Retinal pigment epithelial cell (primary cell): Measurements from ENCODE around the gene RFX4.

ENCODE experiments used
- DNase-seq: peaks from one replicate; pipeline ENCODE4 v3.0.0-alpha.2; 2010; ENCODE audit warnings: low read depth
- H3K4me3 ChIP-seq: 2 replicates; pipeline ENCODE4 v1.5.1; 2011; ENCODE audit warnings: mild to moderate bottlenecking, low read length, control low read depth, moderate library complexity
- TF ChIP-seq, protein P1 (sequence below): conservative IDR thresholded peaks from 2 replicates; pipeline ENCODE4 v1.5.1; 2011; ENCODE audit warnings: low read depth, low read length, control low read depth, inconsistent platforms

The RFX4 gene

DNA sequence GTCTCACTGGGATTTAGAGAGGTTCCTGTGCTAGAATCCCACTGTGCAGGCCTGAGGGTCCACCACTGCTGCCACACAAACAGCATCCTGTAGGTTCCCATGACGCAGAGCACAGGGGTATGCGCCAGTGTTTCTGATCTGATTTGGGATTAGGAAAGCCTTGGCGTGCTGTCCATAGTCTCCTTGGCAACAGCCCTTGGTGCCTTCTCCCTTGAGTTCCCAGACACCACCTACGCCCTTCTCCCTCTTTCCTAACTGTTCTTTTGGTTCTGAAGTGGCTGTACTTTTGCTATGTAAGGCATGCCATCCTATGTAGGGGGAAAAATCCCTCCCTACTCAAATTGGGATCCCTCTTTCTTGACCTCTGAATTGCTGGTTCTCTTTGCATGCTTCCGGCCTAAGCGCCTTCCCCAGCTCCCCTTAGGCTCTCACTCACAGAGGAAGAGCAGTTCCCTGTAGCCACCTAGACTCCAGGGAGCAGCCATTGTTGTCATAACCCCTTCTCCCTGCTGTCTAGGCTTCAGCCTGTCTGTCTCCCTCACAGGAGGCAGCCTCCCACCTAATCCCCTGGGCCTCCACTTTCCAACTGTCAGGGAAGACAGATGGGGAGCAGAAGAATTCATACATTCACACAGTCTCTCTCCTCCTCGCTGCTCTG lies 176.9 kb downstream of the RFX4 start:
- TF ChIP-seq, protein P1, sequence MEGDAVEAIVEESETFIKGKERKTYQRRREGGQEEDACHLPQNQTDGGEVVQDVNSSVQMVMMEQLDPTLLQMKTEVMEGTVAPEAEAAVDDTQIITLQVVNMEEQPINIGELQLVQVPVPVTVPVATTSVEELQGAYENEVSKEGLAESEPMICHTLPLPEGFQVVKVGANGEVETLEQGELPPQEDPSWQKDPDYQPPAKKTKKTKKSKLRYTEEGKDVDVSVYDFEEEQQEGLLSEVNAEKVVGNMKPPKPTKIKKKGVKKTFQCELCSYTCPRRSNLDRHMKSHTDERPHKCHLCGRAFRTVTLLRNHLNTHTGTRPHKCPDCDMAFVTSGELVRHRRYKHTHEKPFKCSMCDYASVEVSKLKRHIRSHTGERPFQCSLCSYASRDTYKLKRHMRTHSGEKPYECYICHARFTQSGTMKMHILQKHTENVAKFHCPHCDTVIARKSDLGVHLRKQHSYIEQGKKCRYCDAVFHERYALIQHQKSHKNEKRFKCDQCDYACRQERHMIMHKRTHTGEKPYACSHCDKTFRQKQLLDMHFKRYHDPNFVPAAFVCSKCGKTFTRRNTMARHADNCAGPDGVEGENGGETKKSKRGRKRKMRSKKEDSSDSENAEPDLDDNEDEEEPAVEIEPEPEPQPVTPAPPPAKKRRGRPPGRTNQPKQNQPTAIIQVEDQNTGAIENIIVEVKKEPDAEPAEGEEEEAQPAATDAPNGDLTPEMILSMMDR, result no peak
- no peak overlapping the region for H3K4me3 ChIP-seq

DNA sequence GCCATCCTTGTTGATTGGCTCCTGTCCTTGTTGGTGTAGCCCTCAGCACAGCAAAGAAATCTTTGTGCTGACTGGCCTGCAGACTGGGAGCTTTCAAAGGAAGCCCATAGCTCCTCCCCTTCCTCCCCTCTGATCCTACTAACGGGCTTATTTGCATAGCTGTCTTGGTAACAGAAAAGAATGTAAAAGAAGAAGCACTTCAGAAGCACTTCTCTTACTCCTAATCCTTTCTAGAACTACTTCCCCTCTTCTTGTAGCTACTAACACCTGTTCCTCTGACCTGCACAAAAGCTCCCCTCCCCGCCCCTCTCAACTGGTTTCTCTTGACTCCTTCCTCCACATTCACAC lies 177.4 kb downstream of the RFX4 start:
- TF ChIP-seq, protein P1, result no peak
- H3K4me3 ChIP-seq, result no peak overlapping the region
- no peak for DNase-seq

More for the DNA sequence above, 176.9 kb downstream of the RFX4 start:
- DNase-seq, result no peak

DNA sequence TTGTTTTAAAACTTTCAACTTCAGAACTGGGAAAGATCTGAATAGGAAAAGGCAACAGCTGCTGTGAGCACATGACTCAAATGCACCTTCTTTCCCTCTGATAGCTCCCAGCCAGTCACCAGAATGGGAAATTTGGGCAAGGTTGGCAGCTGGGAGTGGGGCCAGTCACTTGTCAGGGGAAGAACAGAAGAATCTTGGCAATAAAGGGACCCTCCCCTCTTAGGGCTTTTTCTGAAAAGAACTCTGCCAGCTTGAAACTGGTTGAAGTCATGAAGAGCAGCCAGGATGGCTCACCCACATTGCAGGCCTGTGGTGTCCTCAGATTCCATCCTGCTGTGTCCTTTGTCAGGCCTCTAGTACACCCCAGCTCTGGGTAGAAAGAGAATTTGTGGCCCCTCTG lies 181.4 kb downstream of the RFX4 start:
- TF ChIP-seq, protein P1, result no peak
- H3K4me3 ChIP-seq, result no peak overlapping the region
- DNase-seq, result no peak

DNA sequence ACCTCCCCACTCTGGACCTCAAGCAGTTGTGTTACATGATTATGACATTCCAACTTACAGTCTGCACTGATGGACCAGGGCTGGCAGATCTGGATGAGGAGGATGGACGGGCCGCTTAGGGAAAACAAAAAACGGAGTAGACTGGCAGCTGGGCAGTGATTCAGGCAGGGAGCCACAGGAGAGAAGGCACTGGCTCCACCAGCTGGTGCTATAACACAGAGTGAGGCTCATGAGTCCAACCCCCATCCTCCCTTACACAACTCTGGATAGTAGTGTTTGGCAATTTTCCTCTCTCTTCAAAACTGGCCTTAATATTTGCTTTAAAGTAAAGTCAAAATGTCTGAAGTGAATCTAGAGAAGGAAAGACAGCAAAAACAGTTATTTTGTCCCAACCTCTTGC lies 181.9 kb downstream of the RFX4 start:
- no peak overlapping the region for H3K4me3 ChIP-seq
- no peak for DNase-seq
- TF ChIP-seq, protein P1, result no peak

DNA sequence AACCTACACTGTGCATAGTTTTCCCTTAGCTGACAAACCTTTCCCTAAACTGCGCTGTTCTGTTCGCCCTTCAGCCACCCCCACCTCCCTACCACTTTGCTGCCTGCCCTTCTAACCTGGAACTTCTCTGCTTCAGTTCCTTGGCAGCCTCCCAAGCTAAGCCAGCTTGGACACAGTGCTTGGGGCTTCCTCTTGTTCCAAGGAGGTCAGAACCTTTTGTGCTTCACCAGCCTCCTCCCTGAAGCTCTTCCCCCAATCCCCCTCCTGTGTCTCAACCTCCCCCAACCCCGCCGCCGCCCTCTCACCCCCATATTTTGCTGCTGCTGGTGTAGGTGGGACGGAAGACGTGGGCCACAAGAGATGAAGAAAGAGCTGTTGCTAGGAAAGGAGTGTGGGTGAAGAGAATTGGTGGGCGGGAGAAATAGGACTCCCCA lies 183.6 kb downstream of the RFX4 start:
- TF ChIP-seq, protein P1, result no peak
- no peak for DNase-seq
- H3K4me3 ChIP-seq, result no peak overlapping the region

DNA sequence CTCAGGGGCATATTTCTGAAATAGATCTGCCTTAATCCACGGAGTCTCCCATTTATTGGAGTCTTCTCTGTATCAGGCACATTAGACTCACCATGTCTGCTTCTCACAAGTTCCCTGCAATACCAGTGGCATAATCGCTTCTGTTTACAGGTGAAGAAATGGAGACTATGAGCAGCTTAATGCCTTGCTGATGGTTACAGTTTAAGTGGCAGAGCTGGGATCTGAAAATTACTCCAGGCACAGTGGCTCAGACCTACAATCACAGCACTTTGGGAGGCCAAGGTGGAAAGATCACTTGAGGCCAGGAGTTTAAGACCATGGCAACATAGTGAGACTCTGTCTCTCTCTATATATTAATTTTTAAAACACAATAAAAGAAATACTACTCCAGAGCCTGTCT lies 184.4 kb downstream of the RFX4 start:
- TF ChIP-seq, protein P1, result no peak
- no peak overlapping the region for H3K4me3 ChIP-seq
- DNase-seq, result no peak

DNA sequence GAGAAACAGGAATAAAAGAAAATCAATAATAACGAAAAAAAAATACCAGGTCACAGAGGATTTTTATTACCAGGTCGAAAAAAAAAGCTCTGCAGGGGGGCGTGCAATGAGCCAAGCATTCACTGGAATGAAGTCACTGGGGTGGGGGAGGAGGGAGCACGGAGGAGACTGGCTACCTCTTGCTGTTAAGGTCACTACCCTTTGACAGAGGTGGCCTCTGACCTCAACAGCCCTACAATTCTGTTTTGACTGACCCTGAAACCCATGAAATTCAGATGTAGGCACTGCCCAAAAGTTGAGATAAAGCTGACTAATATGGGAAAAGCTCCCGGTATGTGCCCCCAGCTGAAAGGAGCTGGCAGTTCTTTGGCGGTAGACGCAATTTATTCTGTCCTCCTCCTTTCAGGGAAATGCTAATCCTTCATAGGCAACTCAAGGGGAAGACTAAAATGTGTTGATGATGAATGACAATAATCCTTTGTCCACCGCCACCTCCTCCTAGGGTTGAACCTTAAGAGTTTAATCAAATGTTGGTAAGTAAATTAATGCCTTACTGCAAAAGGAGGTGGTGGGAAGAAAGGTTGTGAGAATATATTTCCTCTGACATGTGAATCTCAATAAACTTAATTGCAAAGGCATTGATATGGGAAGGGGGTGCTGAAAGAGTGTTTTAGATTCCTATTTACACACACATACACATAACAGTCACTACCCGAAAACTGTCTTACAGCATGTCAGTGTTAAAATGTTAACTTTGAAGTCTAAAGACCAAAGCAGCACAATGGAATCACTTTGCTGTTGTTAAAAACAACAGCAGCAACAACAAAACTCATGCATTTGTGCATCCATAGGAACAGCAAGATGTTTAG lies 185.4 kb downstream of the RFX4 start:
- TF ChIP-seq, protein P1, result no peak
- no peak overlapping the region for H3K4me3 ChIP-seq
- peak; percentile 62 for DNase-seq
